ENCODE data around the gene PLEKHD1. TPM values are rescaled to one million over a fixed set of nuclear protein-coding genes. Genes with fewer than 3 reads are reported as not detected.

PLEKHD1 gene
- total RNA-seq, 4 donors from 2014 or later, result 0.14 to 0.16 TPM; not detected in 2

DNA sequence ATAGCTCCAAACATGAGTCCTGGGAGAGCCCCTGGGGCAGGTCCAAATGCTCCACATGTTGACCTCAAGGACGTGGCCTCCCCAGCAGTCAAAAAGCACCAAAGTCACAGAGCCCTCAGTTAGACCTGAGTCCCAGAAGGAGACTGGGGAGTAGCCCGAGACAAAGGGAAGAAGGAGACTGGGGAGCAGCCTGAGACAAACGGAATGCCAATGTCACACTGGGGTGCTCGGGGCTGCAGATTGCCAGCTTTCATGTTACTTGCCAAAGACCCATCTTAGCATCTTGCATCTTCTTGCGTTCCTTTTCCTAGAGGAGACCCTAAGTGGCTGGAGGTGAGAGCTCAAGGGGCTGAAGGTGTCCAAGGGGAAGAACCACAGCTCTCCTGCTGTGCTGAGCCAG lies 14.9 kb downstream of the PLEKHD1 start:
- TF ChIP-seq EP300 (IDR thresholded peaks at IDR 0.05; ENCODE audit: low read depth) (no peak), POLR2A (IDR thresholded peaks at IDR 0.05) (no peak), POLR2AphosphoS5 (IDR thresholded peaks at IDR 0.05) (no peak)
- TF ChIP-seq, protein P1, sequence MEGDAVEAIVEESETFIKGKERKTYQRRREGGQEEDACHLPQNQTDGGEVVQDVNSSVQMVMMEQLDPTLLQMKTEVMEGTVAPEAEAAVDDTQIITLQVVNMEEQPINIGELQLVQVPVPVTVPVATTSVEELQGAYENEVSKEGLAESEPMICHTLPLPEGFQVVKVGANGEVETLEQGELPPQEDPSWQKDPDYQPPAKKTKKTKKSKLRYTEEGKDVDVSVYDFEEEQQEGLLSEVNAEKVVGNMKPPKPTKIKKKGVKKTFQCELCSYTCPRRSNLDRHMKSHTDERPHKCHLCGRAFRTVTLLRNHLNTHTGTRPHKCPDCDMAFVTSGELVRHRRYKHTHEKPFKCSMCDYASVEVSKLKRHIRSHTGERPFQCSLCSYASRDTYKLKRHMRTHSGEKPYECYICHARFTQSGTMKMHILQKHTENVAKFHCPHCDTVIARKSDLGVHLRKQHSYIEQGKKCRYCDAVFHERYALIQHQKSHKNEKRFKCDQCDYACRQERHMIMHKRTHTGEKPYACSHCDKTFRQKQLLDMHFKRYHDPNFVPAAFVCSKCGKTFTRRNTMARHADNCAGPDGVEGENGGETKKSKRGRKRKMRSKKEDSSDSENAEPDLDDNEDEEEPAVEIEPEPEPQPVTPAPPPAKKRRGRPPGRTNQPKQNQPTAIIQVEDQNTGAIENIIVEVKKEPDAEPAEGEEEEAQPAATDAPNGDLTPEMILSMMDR (IDR thresholded peaks at IDR 0.05), result no peak
- H3K27me3 ChIP-seq, result no peaks in the 10 kb centered on the region
- DNase-seq, result no peak
- peaks cover 0 to 5% (median 0%) of the 10 kb centered on the region in 4 donors for H3K4me1 ChIP-seq
- in situ Hi-C loops (cut with MboI; ENCODE audit: low pct_ligation_motif_present in 1 of 4, low pct_unique_long_range_greater_than_20kb in 1 of 4, low sequenced_read_pairs in 3 of 4), result no loop called here
- H3K4me3 ChIP-seq, result no peak overlapping the region
- intact Hi-C loops (cut with DNase I; ENCODE audit: low total_unique reads), result no loop called here
- WGBS, 2 donors (ENCODE audit: low coverage in 1 of 2), result 83 to 100% methylated on average over 1 to 5 of the region's 5 CpGs
- no peaks in the 10 kb centered on the region for H3K9me3 ChIP-seq
- H3K36me3 ChIP-seq, result no peaks in the 10 kb centered on the region
- H3K27ac ChIP-seq, result no peak overlapping the region

DNA sequence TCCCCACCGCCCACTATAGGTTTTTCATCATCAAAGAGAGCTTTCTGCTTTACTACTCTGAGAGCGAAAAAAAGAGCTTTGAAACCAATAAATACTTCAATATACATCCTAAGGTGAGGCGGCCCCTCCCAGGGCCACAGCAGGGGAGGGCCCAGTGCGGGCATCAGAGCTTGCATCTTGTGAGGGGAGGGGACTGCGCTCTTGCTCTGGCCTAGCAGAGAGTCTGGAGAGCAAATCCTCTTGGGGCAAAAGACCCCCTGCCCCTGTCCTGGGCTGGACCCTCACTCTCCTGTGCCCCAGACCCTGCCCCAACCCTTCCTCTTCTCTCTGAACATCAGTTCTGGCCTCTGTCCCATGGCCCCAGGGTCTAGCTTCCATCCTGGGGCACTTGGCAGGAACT lies 15.6 kb downstream of the PLEKHD1 start:
- intact Hi-C loops (cut with DNase I; ENCODE audit: low total_unique reads) (no loop called here), in situ Hi-C loops (cut with MboI; ENCODE audit: low pct_ligation_motif_present in 1 of 4, low pct_unique_long_range_greater_than_20kb in 1 of 4, low sequenced_read_pairs in 3 of 4) (no loop called here)
- no peaks in the 10 kb centered on the region for H3K9me3 ChIP-seq
- WGBS, 2 donors (ENCODE audit: low coverage in 1 of 2), result 83 to 90% methylated on average over 2 to 5 of the region's 5 CpGs
- no peaks in the 10 kb centered on the region for H3K36me3 ChIP-seq
- H3K27ac ChIP-seq, result no peak overlapping the region
- no peaks in the 10 kb centered on the region for H3K27me3 ChIP-seq
- peaks cover 0 to 5% (median 0%) of the 10 kb centered on the region in 4 donors for H3K4me1 ChIP-seq
- no peak for DNase-seq
- TF ChIP-seq EP300 (IDR thresholded peaks at IDR 0.05; ENCODE audit: low read depth) (no peak), POLR2AphosphoS5 (IDR thresholded peaks at IDR 0.05) (no peak), POLR2A (IDR thresholded peaks at IDR 0.05) (no peak)
- TF ChIP-seq, protein P1 (IDR thresholded peaks at IDR 0.05), result no peak
- H3K4me3 ChIP-seq, result no peak overlapping the region

DNA sequence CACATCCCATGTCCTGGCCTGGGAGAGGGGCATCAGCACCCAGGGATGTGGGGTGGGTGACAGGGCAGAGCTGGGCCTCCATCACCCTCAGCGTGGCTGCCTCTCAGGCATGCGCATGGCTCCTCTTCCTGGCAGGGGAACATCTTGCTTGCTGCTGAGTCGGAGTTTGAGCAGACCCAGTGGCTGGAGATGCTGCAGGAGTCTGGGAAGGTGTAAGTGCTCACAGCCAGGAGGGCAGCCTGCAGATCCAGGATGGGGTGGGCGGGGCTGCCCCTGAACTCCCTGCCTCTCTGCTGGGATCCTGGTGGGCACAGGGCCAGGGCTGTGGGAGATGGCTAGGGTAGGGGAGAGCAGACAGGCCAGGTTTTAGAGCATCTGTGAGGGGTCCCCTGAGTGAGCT lies 16.2 kb downstream of the PLEKHD1 start:
- in situ Hi-C loops (cut with MboI; ENCODE audit: low pct_ligation_motif_present in 1 of 4, low pct_unique_long_range_greater_than_20kb in 1 of 4, low sequenced_read_pairs in 3 of 4), result no loop called here
- TF ChIP-seq EP300 (IDR thresholded peaks at IDR 0.05; ENCODE audit: low read depth) (no peak), POLR2AphosphoS5 (IDR thresholded peaks at IDR 0.05) (no peak), POLR2A (IDR thresholded peaks at IDR 0.05) (no peak)
- TF ChIP-seq, protein P1 (IDR thresholded peaks at IDR 0.05), result no peak

DNA sequence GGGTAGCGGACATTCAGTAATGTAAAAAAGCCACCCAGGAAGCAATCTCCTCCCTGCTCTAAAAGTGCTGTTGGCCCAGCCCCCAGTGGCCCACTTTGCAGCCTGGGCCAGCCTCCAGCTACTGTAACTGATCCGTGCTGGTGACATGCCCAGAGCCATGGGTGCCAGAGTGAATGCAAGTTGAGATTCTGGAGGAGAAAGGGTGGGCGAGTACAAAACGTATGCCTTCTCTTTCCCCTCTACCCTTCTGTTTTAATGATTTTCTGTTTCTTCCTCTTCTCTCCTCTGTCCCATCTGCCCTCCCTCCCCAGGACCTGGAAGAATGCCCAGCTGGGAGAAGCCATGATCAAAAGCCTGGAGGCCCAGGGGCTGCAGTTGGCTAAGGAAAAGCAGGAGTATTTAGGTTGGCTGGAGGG lies 16.9 kb downstream of the PLEKHD1 start:
- no peaks in the 10 kb centered on the region for H3K27me3 ChIP-seq
- no peaks in the 10 kb centered on the region for H3K9me3 ChIP-seq
- TF ChIP-seq, protein P1 (IDR thresholded peaks at IDR 0.05), result no peak
- TF ChIP-seq POLR2A (IDR thresholded peaks at IDR 0.05) (no peak), POLR2AphosphoS5 (IDR thresholded peaks at IDR 0.05) (no peak), EP300 (IDR thresholded peaks at IDR 0.05; ENCODE audit: low read depth) (no peak)
- in situ Hi-C loops (cut with MboI; ENCODE audit: low pct_ligation_motif_present in 1 of 4, low pct_unique_long_range_greater_than_20kb in 1 of 4, low sequenced_read_pairs in 3 of 4), result no loop called here
- no peaks in the 10 kb centered on the region for H3K36me3 ChIP-seq
- H3K4me1 ChIP-seq, result peaks cover 0 to 5% (median 0%) of the 10 kb centered on the region in 4 donors
- WGBS, 2 donors (ENCODE audit: low coverage in 1 of 2), result 64 to 70% methylated on average over 2 to 4 of the region's 4 CpGs
- H3K4me3 ChIP-seq, result no peak overlapping the region
- H3K27ac ChIP-seq, result no peak overlapping the region
- DNase-seq, result no peak
- intact Hi-C loops (cut with DNase I; ENCODE audit: low total_unique reads), result no loop called here

More for the DNA sequence above, 16.2 kb downstream of the PLEKHD1 start:
- 80 to 96% methylated on average over 1 to 4 of the region's 4 CpGs for WGBS, 2 donors (ENCODE audit: low coverage in 1 of 2)
- Histone ChIP-seq H3K4me1 (peaks cover 0 to 5% (median 0%) of the 10 kb centered on the region in 4 donors), H3K4me3 (no peak overlapping the region), H3K27me3 (no peaks in the 10 kb centered on the region), H3K9me3 (no peaks in the 10 kb centered on the region), H3K36me3 (no peaks in the 10 kb centered on the region), H3K27ac (no peak overlapping the region)
- intact Hi-C loops (cut with DNase I; ENCODE audit: low total_unique reads), result no loop called here
- DNase-seq, result no peak

All from transverse colon (tissue), 4 donors.